Activated T-helper 17 cell treated with anti-CD3 and anti-CD28 coated beads, Interleukin-2, amount 50 U/mL, for 72 hours (primary cell): ENCODE data around the gene ABCC11. TPM values are rescaled to one million over a fixed set of nuclear protein-coding genes. Genes with fewer than 3 reads are reported as not detected.
"Not testable (repeated sequence)": the region's sequence is repeated elsewhere in the genome, so short reads cannot be mapped to it uniquely, and the experiment has no call there.

Experiments used
- ATAC-seq: fragments of 150-1000 bp; cut with Tn5 transposase; replicated peaks from 2 replicates; pipeline ENCODE4 v1.10.0; 2021; ENCODE audit warnings: mild to moderate bottlenecking, moderate library complexity
- H3K27ac Mint-ChIP-seq: one replicate; pipeline ENCODE4 v1.8.0; 2022; ENCODE audit warnings: mixed read lengths
- H3K27me3 Mint-ChIP-seq: one replicate; pipeline ENCODE4 v1.8.0; 2022; ENCODE audit warnings: mixed read lengths
- H3K36me3 Mint-ChIP-seq: one replicate; pipeline ENCODE4 v1.8.0; 2022; ENCODE audit warnings: low read depth, mild to moderate bottlenecking, mixed read lengths
- H3K4me1 Mint-ChIP-seq: one replicate; pipeline ENCODE4 v1.8.0; 2022; ENCODE audit warnings: mixed read lengths
- H3K4me3 Mint-ChIP-seq: one replicate; pipeline ENCODE4 v1.8.0; 2022; ENCODE audit warnings: mild to moderate bottlenecking, mixed read lengths
- H3K9me3 Mint-ChIP-seq: one replicate; pipeline ENCODE4 v1.8.0; 2022; ENCODE audit warnings: mixed read lengths
- total RNA-seq, 2 donors: library from RNA; stranded (reverse); gene quantifications; one replicate each; pipeline ENCODE4 v1.2.3, GENCODE V29; 2022

The ABCC11 gene
- total RNA-seq, 2 donors from 2014 or later, result 0.19 to 0.24 TPM

- Mint-ChIP-seq H3K27me3 (peaks cover 7% of the 10 kb centered on the region), H3K4me3 (no peak overlapping the region), H3K4me1 (peaks cover 3% of the 10 kb centered on the region), H3K9me3 (no peaks in the 10 kb centered on the region), H3K27ac (no peak overlapping the region), H3K36me3 (no peaks in the 10 kb centered on the region)
- ATAC-seq, result no peak
These were observed 77.4 kb downstream of the ABCC11 start for GRCh38 chr16:48169896-48170295.

- H3K27me3 Mint-ChIP-seq, result peaks cover 4% of the 10 kb centered on the region
These were observed 79.3 kb downstream of the ABCC11 start for GRCh38 chr16:48168075-48168474.

GRCh38 chr16:48166617-48167016, 80.7 kb downstream of the ABCC11 start:
- ATAC-seq, H3K4me1 Mint-ChIP-seq, H3K4me3 Mint-ChIP-seq, H3K27ac Mint-ChIP-seq, H3K9me3 Mint-ChIP-seq, H3K36me3 Mint-ChIP-seq, H3K27me3 Mint-ChIP-seq: not testable (repeated sequence)

More at GRCh38 chr16:48168075-48168474, 79.3 kb downstream of the ABCC11 start:
- no peak for ATAC-seq
- no peak overlapping the region for H3K27ac Mint-ChIP-seq
- H3K36me3 Mint-ChIP-seq, result no peaks in the 10 kb centered on the region
- no peak overlapping the region for H3K4me3 Mint-ChIP-seq
- H3K4me1 Mint-ChIP-seq, result peaks cover 5% of the 10 kb centered on the region
- H3K9me3 Mint-ChIP-seq, result no peaks in the 10 kb centered on the region

- peaks cover 3% of the 10 kb centered on the region for H3K27me3 Mint-ChIP-seq
- H3K4me1 Mint-ChIP-seq, result peaks cover 5% of the 10 kb centered on the region
- ATAC-seq, result no peak
- H3K4me3 Mint-ChIP-seq, result no peak overlapping the region
- H3K36me3 Mint-ChIP-seq, result no peaks in the 10 kb centered on the region
- no peaks in the 10 kb centered on the region for H3K9me3 Mint-ChIP-seq
- H3K27ac Mint-ChIP-seq, result no peak overlapping the region
These were observed 81.3 kb downstream of the ABCC11 start for GRCh38 chr16:48165961-48166578.

- H3K27ac Mint-ChIP-seq, result peak overlapping the region; percentile 17
These were observed 82.2 kb downstream of the ABCC11 start for GRCh38 chr16:48164907-48165715.

GRCh38 chr16:48162839-48163410, 84.4 kb downstream of the ABCC11 start:
- H3K36me3 Mint-ChIP-seq, result peaks cover 6% of the 10 kb centered on the region
- no peaks in the 10 kb centered on the region for H3K9me3 Mint-ChIP-seq
- H3K4me1 Mint-ChIP-seq, result peaks cover 12% of the 10 kb centered on the region
- no peak overlapping the region for H3K27ac Mint-ChIP-seq
- H3K4me3 Mint-ChIP-seq, result no peak overlapping the region
- ATAC-seq, result no peak
- peaks cover 3% of the 10 kb centered on the region for H3K27me3 Mint-ChIP-seq

More at GRCh38 chr16:48164907-48165715, 82.2 kb downstream of the ABCC11 start:
- Mint-ChIP-seq H3K4me1 (peaks cover 5% of the 10 kb centered on the region), H3K36me3 (no peaks in the 10 kb centered on the region), H3K27me3 (peaks cover 3% of the 10 kb centered on the region), H3K9me3 (no peaks in the 10 kb centered on the region), H3K4me3 (no peak overlapping the region)
- peak; percentile 95 for ATAC-seq

- no peak for ATAC-seq
- H3K27ac Mint-ChIP-seq, result no peak overlapping the region
- H3K4me3 Mint-ChIP-seq, result no peak overlapping the region
- H3K9me3 Mint-ChIP-seq, result no peaks in the 10 kb centered on the region
- peaks cover 10% of the 10 kb centered on the region for H3K36me3 Mint-ChIP-seq
- peaks cover 19% of the 10 kb centered on the region for H3K4me1 Mint-ChIP-seq
- peaks cover 3% of the 10 kb centered on the region for H3K27me3 Mint-ChIP-seq
These were observed 85.4 kb downstream of the ABCC11 start for GRCh38 chr16:48161906-48162305.

- H3K4me3 Mint-ChIP-seq, result no peak overlapping the region
- peaks cover 10% of the 10 kb centered on the region for H3K36me3 Mint-ChIP-seq
- ATAC-seq, result no peak
- H3K4me1 Mint-ChIP-seq, result peaks cover 21% of the 10 kb centered on the region
- no peaks in the 10 kb centered on the region for H3K9me3 Mint-ChIP-seq
- H3K27ac Mint-ChIP-seq, result no peak overlapping the region
- H3K27me3 Mint-ChIP-seq, result peaks cover 3% of the 10 kb centered on the region
These were observed 86.8 kb downstream of the ABCC11 start for GRCh38 chr16:48160575-48160974.

GRCh38 chr16:48158296-48158695, 89.0 kb downstream of the ABCC11 start:
- H3K4me1 Mint-ChIP-seq, result peaks cover 15% of the 10 kb centered on the region
- H3K27me3 Mint-ChIP-seq, result peaks cover 3% of the 10 kb centered on the region
- peak overlapping the region; percentile 60 for H3K4me3 Mint-ChIP-seq
- peak overlapping the region; percentile 96 for H3K27ac Mint-ChIP-seq
- no peaks in the 10 kb centered on the region for H3K9me3 Mint-ChIP-seq
- ATAC-seq, result peak; percentile 96
- H3K36me3 Mint-ChIP-seq, result peaks cover 10% of the 10 kb centered on the region

- peak overlapping the region; percentile 60 for H3K4me3 Mint-ChIP-seq
- peak overlapping the region; percentile 96 for H3K27ac Mint-ChIP-seq
- ATAC-seq, result peak; percentile 61
These were observed 89.5 kb downstream of the ABCC11 start for GRCh38 chr16:48157794-48158193.

GRCh38 chr16:48157302-48157701, 90.0 kb downstream of the ABCC11 start:
- Mint-ChIP-seq H3K27me3 (no peaks in the 10 kb centered on the region), H3K4me1 (peaks cover 15% of the 10 kb centered on the region), H3K27ac (peak overlapping the region; percentile 96), H3K36me3 (peaks cover 10% of the 10 kb centered on the region), H3K9me3 (no peaks in the 10 kb centered on the region), H3K4me3 (peak overlapping the region; percentile 60)
- ATAC-seq, result no peak

More at GRCh38 chr16:48157794-48158193, 89.5 kb downstream of the ABCC11 start:
- no peaks in the 10 kb centered on the region for H3K9me3 Mint-ChIP-seq
- peaks cover 15% of the 10 kb centered on the region for H3K4me1 Mint-ChIP-seq
- no peaks in the 10 kb centered on the region for H3K27me3 Mint-ChIP-seq
- peaks cover 10% of the 10 kb centered on the region for H3K36me3 Mint-ChIP-seq

GRCh38 chr16:48156790-48157209, 90.5 kb downstream of the ABCC11 start:
- Mint-ChIP-seq H3K27me3 (no peaks in the 10 kb centered on the region), H3K36me3 (peaks cover 10% of the 10 kb centered on the region), H3K9me3 (no peaks in the 10 kb centered on the region), H3K4me1 (peaks cover 15% of the 10 kb centered on the region), H3K27ac (no peak overlapping the region), H3K4me3 (no peak overlapping the region)
- ATAC-seq, result peak; percentile 27

GRCh38 chr16:48155926-48156789, 91.2 kb downstream of the ABCC11 start, which contains the start of gene ABCC12:
Gene ABCC12, minus strand, starts transcription at chr16:48155993. Its CDS starts 9,569 bp downstream, at chr16:48146424.
- Mint-ChIP-seq H3K27me3 (no peaks in the 10 kb centered on the region), H3K4me3 (no peak within 1 kb of the TSS), H3K36me3 (peaks cover 10% of the 10 kb centered on the region), H3K27ac (no peak within 1 kb of the TSS), H3K4me1 (peaks cover 15% of the 10 kb centered on the region), H3K9me3 (no peaks in the 10 kb centered on the region)
- ATAC-seq, result no peak

- no peak overlapping the region for H3K4me3 Mint-ChIP-seq
- H3K27me3 Mint-ChIP-seq, result no peaks in the 10 kb centered on the region
- ATAC-seq, result no peak
- H3K27ac Mint-ChIP-seq, result no peak overlapping the region
- peaks cover 10% of the 10 kb centered on the region for H3K36me3 Mint-ChIP-seq
- H3K9me3 Mint-ChIP-seq, result no peaks in the 10 kb centered on the region
- H3K4me1 Mint-ChIP-seq, result peaks cover 15% of the 10 kb centered on the region
These were observed 93.6 kb downstream of the ABCC11 start for GRCh38 chr16:48153774-48154173.
